Spleen (tissue), 11 donors: ENCODE results near the gene FAM136A. TPM values are rescaled to one million over a fixed set of nuclear protein-coding genes. Genes with fewer than 3 reads are reported as not detected.
A peak's percentile ranks its signal among the peaks of the same experiment; 100 is the strongest.

Source experiments
- DNase-seq: peaks from one replicate; pipeline ENCODE4 v3.0.0-alpha.2; 2020
- H3K27ac ChIP-seq, 8 donors: fragments of 200-600 bp; sonication (generic) in 7 of 8; 1 replicate in 4 of 8; 2 replicates in 4 of 8; pipeline versions ENCODE4 v1.5.0 to v1.8.0; 2016 to 2021; ENCODE audit warnings: inconsistent platforms in 4 of 8, mild to moderate bottlenecking in 4 of 8, moderate library complexity in 1 of 8
- H3K27me3 ChIP-seq, 7 donors: fragments of 200-600 bp; sonication (generic) in 6 of 7; replicated peaks in 1 of 7; 1 replicate in 4 of 7; 2 replicates in 3 of 7; pipeline versions ENCODE4 v1.5.0 to v1.8.0; 2016 to 2021; ENCODE audit warnings: inconsistent platforms in 3 of 7, mild to moderate bottlenecking in 1 of 7
- H3K36me3 ChIP-seq, 6 donors: fragments of 200-600 bp; sonication (generic) in 5 of 6; 1 replicate in 4 of 6; 2 replicates in 2 of 6; pipeline versions ENCODE4 v1.5.0 to v1.8.0; 2016 to 2021; ENCODE audit warnings: inconsistent platforms in 2 of 6
- H3K4me1 ChIP-seq, 6 donors: fragments of 200-600 bp; sonication (generic) in 5 of 6; 1 replicate in 3 of 6; 2 replicates in 3 of 6; pipeline versions ENCODE4 v1.5.0 to v1.8.0; 2016 to 2021; ENCODE audit warnings: inconsistent platforms in 3 of 6
- H3K4me3 ChIP-seq, 8 donors: fragments of 200-600 bp; sonication (generic) in 7 of 8; 1 replicate in 4 of 8; 2 replicates in 4 of 8; pipeline versions ENCODE4 v1.5.0 to v1.8.0; 2016 to 2021; ENCODE audit warnings: inconsistent platforms in 4 of 8, mild to moderate bottlenecking in 4 of 8, moderate library complexity in 2 of 8
- H3K9me3 ChIP-seq, 8 donors: fragments of 200-600 bp; sonication (generic) in 7 of 8; 1 replicate in 4 of 8; 2 replicates in 4 of 8; pipeline versions ENCODE4 v1.5.0 to v1.8.0; 2016 to 2021; ENCODE audit warnings: inconsistent platforms in 4 of 8
- CTCF ChIP-seq, 11 experiments: fragments of 200-600 bp in 7 of 11; fragments of 450-650 bp in 4 of 11; sonication (generic) in 4 of 11; IDR thresholded peaks in 8 of 11; conservative IDR thresholded peaks in 3 of 11; 1 replicate in 7 of 11; 2 replicates in 4 of 11; pipeline versions ENCODE4 v1.4.0 to v1.8.0; 2016 to 2021; ENCODE audit warnings: antibody characterized with exemption in 11 of 11, inconsistent platforms in 4 of 11, mild to moderate bottlenecking in 1 of 11
- POLR2A ChIP-seq, 3 donors: fragments of 450-650 bp; IDR thresholded peaks; one replicate each; pipeline ENCODE4 v1.5.1; 2017; ENCODE audit warnings: antibody characterized with exemption in 3 of 3, mild to moderate bottlenecking in 1 of 3
- POLR2AphosphoS5 ChIP-seq, 3 donors: sonication (generic); formaldehyde crosslinking; IDR thresholded peaks; one replicate each; pipeline ENCODE4 v1.5.1; 2017; ENCODE audit warnings: antibody characterized with exemption in 3 of 3
- WGBS, 5 donors: extraction: QIAGEN DNeasy Blood & Tissue Kit in 3 of 5; methylation state at CpG; one replicate each; pipeline versions ENCODE4 v1.1.5 to v1.1.7; 2013 to 2018; 5-methylcytosine and 5-hydroxymethylcytosine counted together
- intact Hi-C: fragments of 100-400 bp; cut with DNase I; formaldehyde crosslinking; loops from one replicate; pipeline ENCODE4 v1.15.0; 2023; ENCODE audit warnings: low total_unique reads
- microRNA-seq, 3 donors: library from miRNA; unstranded; fragments of <30 nt; microRNA quantifications; one replicate each; pipeline versions ENCODE4 to v1.1.0, GENCODE V29; 2019 to 2020
- polyA plus RNA-seq, 3 donors: library from polyadenylated mRNA; stranded (reverse); fragments of 200-250 nt; gene quantifications; one replicate each; pipeline ENCODE4 v1.2.1, GENCODE V29; 2013
- small RNA-seq, 4 donors: library from RNA; depleted of rRNA; stranded (forward); fragments of <200 nt; gene quantifications; one replicate each; pipeline ENCODE3, GENCODE V24; 2016
- total RNA-seq, 7 donors: library from RNA; depleted of rRNA in 3 of 7; stranded (reverse); fragments of >200 nt in 3 of 7; fragmentation: NEBNext Ultra II Directional in 4 of 7; extraction: Animal tissue kit (Norgen Biotek cat#: 25700) in 4 of 7; gene quantifications; one replicate each; pipeline versions ENCODE4 v1.1.0 to v1.2.1, GENCODE V29; 2016 to 2021
- donor health status: healthy with polysubstance abuse.
- donor health status: DM: no; HTN: no; CAD: no; lungs with moderate emphysema.
- donor health status: DM: no; HTN: no; CAD: no.
- donor health status: Bipolar disorder and iron deficiency.
- donor health status: healthy.
- donor health status: DM: no; HTN: no; CAD: no.
- donor health status: DM: yes; HTN: yes; CAD: no.

FAM136A gene
- total and polyA plus RNA-seq, 10 donors = 21.0 to 39.4 (median 27.4) TPM

GRCh38 chr2:70248181-70248847, 53.6 kb downstream of the FAM136A start, which contains the start of gene TIA1:
Gene TIA1 (minus strand): TSS chr2:70248628. CDS start chr2:70248430, 198 bp downstream.
- peak within 1 kb of the TSS; percentile 83 to 99 (median 97) for H3K27ac ChIP-seq
- H3K4me1 ChIP-seq = peaks cover 13 to 52% (median 45%) of the 10 kb centered on the region in 6 donors
- H3K27me3 ChIP-seq = no peaks in the 10 kb centered on the region
- peak within 1 kb of the TSS; percentile 40 to 89 (median 76) for H3K4me3 ChIP-seq
- WGBS, 5 donors = 0 to 1% (median 0%) methylated on average over 32 to 47 of the region's 47 CpGs
- intact Hi-C loops = no loop called here
- TF ChIP-seq POLR2A (IDR thresholded peaks at IDR 0.05) (peak in 2 of 3 donors; percentile 58 to 79), POLR2AphosphoS5 (IDR thresholded peaks at IDR 0.05) (peak; percentile 88 to 95 (median 92)), CTCF (IDR thresholded peaks at IDR 0.05 in 8 of 11, conservative IDR thresholded peaks at IDR 0.05 in 3 of 11) (no peak)
- peaks cover 0 to 4% (median 0%) of the 10 kb centered on the region in 6 donors for H3K36me3 ChIP-seq
- no peaks in the 10 kb centered on the region for H3K9me3 ChIP-seq
- DNase-seq = peak; percentile 99

GRCh38 chr2:70247364-70248180, 54.3 kb downstream of the FAM136A start:
- Histone ChIP-seq H3K4me1 (peaks cover 13 to 59% (median 52%) of the 10 kb centered on the region in 6 donors), H3K9me3 (no peaks in the 10 kb centered on the region), H3K27ac (peak overlapping the region; percentile 83 to 99 (median 97)), H3K4me3 (peak overlapping the region; percentile 40 to 89 (median 76)), H3K36me3 (peaks cover 0 to 4% (median 0%) of the 10 kb centered on the region in 6 donors), H3K27me3 (no peaks in the 10 kb centered on the region)
- 0% methylated on average over 20 of the region's 20 CpGs for WGBS, 5 donors
- no peak for TF ChIP-seq POLR2AphosphoS5 (IDR thresholded peaks at IDR 0.05)
- intact Hi-C loops = no loop called here
- DNase-seq = no peak

Small RNA genes within 50 kb of the gene (microRNA-seq; reads per million reads assigned to microRNA genes)
- 0 reads per million in 3 donors for gene MIR1285-2

Small RNA genes within 50 kb of the gene (small RNA-seq; reads per million reads assigned to genes)
- gene AC016700.2 (0 reads per million in 4 donors), gene MIR1285-2 (0 reads per million in 4 donors)

Other genes starting within 250 kb of the FAM136A start
- gene PCBP1, start 214.6 kb downstream of the FAM136A start, total RNA-seq = 100 to 1,000 TPM; 256 to 351 (median 301) TPM
- gene PCBP1, start 214.6 kb downstream of the FAM136A start, polyA plus RNA-seq = 100 to 1,000 TPM; 254 to 294 (median 278) TPM
- gene C2orf42, start 111.0 kb downstream of the FAM136A start, total RNA-seq = 10 to 100 TPM; 11.2 to 24.3 (median 20.3) TPM
- 10 to 100 TPM in 1 of 3 donors, 1 to 10 TPM in 2; 6.0 to 13.6 (median 9.7) TPM for gene C2orf42, start 111.0 kb downstream of the FAM136A start, polyA plus RNA-seq
- 100 to 1,000 TPM; 109 to 175 (median 129) TPM for gene TIA1, start 53.4 kb downstream of the FAM136A start, total RNA-seq
- 10 to 100 TPM; 72.5 to 87.1 (median 82.8) TPM for gene TIA1, start 53.4 kb downstream of the FAM136A start, polyA plus RNA-seq
- gene PCYOX1, start 43.9 kb downstream of the FAM136A start, total RNA-seq = 10 to 100 TPM; 19.4 to 54.3 (median 35.8) TPM
- 1 to 10 TPM; 2.4 to 4.7 (median 4.6) TPM for gene PCYOX1, start 43.9 kb downstream of the FAM136A start, polyA plus RNA-seq
- gene SNRPG, start 8.3 kb downstream of the FAM136A start, total RNA-seq = 100 to 1,000 TPM in 2 of 7 donors, 10 to 100 TPM in 5; 75.5 to 134 (median 96.8) TPM
- 100 to 1,000 TPM; 165 to 236 (median 173) TPM for gene SNRPG, start 8.3 kb downstream of the FAM136A start, polyA plus RNA-seq